SK-N-SH treated with all-trans-retinoic acid at 6 μM for 48 hours (cell line): Measurements from ENCODE around the gene NCAM1.

ENCODE experiments used
- PATZ1 ChIP-seq: fragments of 250-450 bp; sonication (Bioruptor Pico); IDR thresholded peaks from 2 replicates; pipeline ENCODE4 v1.8.0; 2020; ENCODE audit warnings: mild to moderate bottlenecking, moderate library complexity, borderline replicate concordance
- POU6F1 ChIP-seq: fragments of 250-450 bp; sonication (Bioruptor Pico); IDR thresholded peaks from 2 replicates; pipeline ENCODE4 v1.8.0; 2021; ENCODE audit warnings: low read depth, mild to moderate bottlenecking, moderate library complexity, borderline replicate concordance
- PPARA ChIP-seq: fragments of 250-450 bp; sonication (Bioruptor Pico); IDR thresholded peaks from 2 replicates; pipeline ENCODE4 v1.5.0; 2020; ENCODE audit warnings: mild to moderate bottlenecking, borderline replicate concordance
- RARB ChIP-seq: fragments of 250-450 bp; sonication (Bioruptor Pico); IDR thresholded peaks from 2 replicates; pipeline ENCODE4 v1.8.0; 2021; ENCODE audit warnings: mild to moderate bottlenecking, moderate library complexity
- TOX ChIP-seq: fragments of 250-450 bp; sonication (Bioruptor Pico); IDR thresholded peaks from 2 replicates; pipeline ENCODE4 v1.8.0; 2021; ENCODE audit warnings: mild to moderate bottlenecking, moderate library complexity, borderline replicate concordance
- ZFP3 ChIP-seq: fragments of 250-450 bp; sonication (Bioruptor Pico); IDR thresholded peaks from 2 replicates; pipeline ENCODE4 v1.5.0; 2020; ENCODE audit warnings: mild to moderate bottlenecking, moderate library complexity
- ZFP30 ChIP-seq: fragments of 450-650 bp; formaldehyde crosslinking; IDR thresholded peaks from 2 replicates; pipeline ENCODE4 v1.5.0; 2022; ENCODE audit warnings: mild to moderate bottlenecking, moderate library complexity
- ZNF8 ChIP-seq: fragments of 450-650 bp; formaldehyde crosslinking; IDR thresholded peaks from 2 replicates; pipeline ENCODE4 v1.5.0; 2020; ENCODE audit warnings: mild to moderate bottlenecking, moderate library complexity

- no peak for TF ChIP-seq PATZ1 (CRISPR knock-in tag)
- TF ChIP-seq ZNF8 (CRISPR knock-in tag): no peak
- TF ChIP-seq PPARA (CRISPR knock-in tag): no peak
- no peak for TF ChIP-seq ZFP3
- no peak for TF ChIP-seq POU6F1
- TF ChIP-seq ZFP30 (CRISPR knock-in tag): no peak
- TF ChIP-seq RARB: no peak
- no peak for TF ChIP-seq TOX (CRISPR knock-in tag)
Measured at GRCh38 chr11:113124578-113124977, 163.4 kb downstream of the NCAM1 start.
